Measurements from ENCODE around the gene UBXN6.
A peak's percentile ranks its signal among the peaks of the same experiment; 100 is the strongest.

UBXN6 gene

DNA sequence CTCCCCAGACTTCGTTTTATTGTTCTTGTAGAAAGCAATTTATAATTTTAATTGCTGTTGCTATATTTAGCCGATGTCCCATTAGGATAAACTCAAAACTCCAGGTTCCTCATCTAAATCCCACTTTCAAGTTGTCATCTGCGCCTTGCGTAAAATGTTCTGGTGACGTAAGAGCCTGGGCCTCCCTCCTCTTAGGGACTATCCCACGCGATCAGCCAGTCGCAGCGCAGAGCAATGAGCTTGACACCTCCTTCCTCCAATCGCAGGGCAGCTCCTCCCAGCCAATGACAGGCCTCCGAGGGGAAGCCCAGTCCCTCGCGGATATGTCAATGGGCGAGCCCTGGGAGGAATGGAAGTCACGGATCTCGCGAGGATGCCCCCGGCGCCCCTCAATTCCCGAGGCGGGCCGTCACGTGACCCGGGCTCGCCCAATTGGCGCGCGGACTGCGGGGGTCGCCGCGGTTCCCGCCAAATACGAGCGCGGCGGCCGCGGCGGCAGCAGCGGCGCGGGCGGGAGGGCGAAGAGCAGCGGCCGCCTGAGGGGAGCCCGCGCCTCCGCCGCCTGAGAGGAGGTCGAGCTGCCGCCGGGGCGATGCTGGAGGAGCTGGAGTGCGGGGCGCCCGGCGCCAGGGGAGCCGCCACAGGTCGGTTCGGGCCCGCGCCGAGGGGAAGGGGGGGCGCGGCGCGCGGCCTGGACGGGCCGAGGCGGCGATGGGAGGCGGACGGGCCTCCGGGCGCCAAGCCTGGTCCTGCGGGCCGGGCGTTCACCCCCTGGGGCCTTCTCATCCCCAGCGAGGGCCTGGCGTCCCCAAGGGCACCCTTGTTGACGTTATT, 55.2 kb downstream of the UBXN6 start, which contains the start of gene CHAF1A:
TSS of gene CHAF1A (plus strand) at position 470 of the 834 bp plus-strand sequence. CDS start at position 593, 123 bp downstream.
- DNase-seq: peak; percentile 99

DNA sequence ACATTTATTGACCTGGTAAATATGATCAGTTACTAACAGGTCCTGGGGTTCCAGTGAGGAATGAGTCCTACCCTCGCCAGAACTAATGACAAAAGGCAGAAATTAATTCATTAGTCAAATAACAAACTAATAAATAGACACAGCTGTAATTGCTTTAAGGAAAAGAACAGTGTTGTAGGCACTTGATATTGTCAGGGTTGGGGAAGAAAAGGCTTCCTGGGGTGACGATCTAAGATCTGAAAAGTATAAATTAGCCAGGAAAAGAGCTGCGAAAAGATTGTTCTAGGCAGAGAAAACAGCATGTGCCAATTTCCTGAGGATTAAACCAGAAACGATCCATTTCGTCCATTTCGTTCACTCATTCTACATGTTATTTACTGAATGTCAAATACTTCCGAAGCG, 55.8 kb downstream of the UBXN6 start:
- no peak for DNase-seq

DNA sequence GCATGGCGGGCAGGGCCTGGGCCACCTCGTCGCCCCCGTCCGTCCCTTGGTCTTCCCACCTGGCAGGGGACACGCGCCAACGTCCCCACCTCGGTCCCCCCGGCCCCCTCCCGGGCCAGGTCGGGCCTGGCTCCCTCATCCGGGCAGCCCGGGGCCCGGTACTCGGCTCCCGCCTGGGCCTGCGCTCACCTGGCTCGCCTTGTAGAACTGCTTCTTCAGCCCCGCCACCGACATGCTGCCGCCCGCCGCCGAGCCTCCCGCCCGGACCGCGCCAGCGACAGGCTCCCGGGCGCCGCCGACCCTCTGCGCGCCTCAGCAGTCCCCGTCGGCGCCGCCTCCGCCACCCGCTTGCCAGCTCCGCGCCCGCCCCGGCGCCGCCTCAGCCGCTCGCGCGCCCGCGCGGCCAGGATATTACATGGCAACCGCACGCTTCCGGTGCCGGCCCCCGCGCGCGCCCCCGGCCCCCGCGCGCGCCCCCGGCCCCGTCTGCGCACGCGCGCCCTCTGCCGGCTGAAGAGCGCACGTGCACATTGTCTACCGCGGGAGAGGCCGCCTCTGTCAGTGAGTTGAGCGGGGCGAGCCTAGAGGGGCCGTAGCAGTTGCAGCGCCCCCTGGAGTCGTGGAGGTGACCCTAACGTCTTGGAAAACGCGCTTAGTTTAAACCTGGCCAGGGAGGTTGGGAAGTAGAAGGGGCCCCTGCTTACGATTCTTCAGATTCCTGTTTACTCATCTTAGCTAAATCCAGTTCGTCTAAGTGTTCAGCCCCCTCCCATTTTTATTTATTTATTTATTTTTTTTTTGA, 57.3 kb downstream of the UBXN6 start, which contains the start of gene SH3GL1:
TSS of gene SH3GL1 (minus strand) at position 413 of the 802 bp plus-strand sequence. CDS start at position 234, 179 bp downstream.
- peak; percentile 84 for DNase-seq

DNA sequence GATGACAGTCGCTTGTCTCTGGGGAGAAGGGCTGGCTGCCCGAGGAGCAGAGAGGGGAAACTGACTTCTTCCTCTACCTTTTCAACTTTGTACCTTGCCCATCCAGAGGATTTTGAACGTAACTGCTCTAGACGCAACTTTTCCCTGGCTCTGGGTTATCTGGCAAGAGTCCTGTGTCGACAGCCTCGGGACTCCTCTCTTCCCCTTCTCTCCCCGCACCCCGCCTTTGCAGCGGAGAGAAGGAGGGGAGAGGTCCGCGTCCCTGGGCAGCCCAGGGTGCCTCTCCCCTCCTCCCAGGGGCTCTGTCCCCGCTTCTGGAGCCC, 57.8 kb downstream of the UBXN6 start:
- DNase-seq: peak; percentile 38

DNA sequence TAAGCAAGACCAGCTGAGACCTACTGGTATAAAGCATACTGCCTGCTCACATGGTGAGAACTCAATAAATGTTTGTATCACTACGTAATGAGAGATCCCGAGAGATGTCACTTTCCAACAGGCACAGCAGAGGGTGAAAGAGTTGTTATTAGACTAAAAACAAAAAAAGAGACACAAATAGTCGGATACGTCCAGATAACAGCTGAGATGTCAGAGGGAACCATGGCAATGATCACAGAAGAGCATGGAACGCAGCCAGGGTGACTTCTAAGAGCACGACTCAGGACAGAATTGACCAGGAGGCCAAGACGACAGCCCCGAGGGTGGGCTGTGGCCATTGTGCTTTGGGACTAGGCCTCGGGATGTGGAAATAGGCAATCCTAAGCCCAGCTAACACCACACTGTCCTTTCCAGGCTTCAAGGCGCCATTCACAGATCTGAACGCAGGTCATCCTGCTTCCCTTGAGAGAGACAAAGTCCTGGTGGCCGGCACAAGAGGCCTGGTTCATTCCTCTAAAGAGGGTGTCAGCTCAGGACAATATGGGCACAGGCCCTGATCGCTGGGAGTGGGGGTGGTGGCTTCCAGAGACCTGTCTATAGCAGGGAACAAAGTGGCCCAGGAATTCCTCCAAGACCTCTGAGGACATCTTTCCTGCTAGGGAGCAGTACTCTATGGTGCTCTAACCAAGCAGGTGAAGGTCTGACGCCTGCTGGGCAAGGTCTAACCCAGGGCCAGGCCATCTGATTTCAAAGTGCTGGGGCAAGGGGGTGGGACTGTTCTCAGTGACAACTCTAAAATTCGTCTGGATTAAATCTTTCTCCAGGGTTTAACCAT, 60.4 kb downstream of the UBXN6 start:
- DNase-seq: no peak

Data from stimulated activated naive CD4-positive, alpha-beta T cell treated with Interleukin-2 at 50 U/mL for 16 hours (primary cell).